ACC112 (cell line): ENCODE measurements around the gene RNF214.
"Not testable (repeated sequence)": the region's sequence is repeated elsewhere in the genome, so short reads cannot be mapped to it uniquely, and the experiment has no call there.

ENCODE experiments used
- H2AFZ ChIP-seq: fragments of 200-600 bp; sonication (generic); one replicate; pipeline ENCODE4 v1.6.0; 2017; ENCODE audit warnings: antibody characterized with exemption, low read length; ENCODE audit not compliant: unreplicated experiment
- H3K27ac ChIP-seq: fragments of 200-600 bp; sonication (generic); 2 replicates; pipeline ENCODE4 v1.5.1; 2014; ENCODE audit warnings: low read depth, mild to moderate bottlenecking, antibody characterized with exemption, low read length, moderate library complexity
- H3K27me3 ChIP-seq: fragments of 200-600 bp; sonication (generic); 2 replicates; pipeline ENCODE4 v1.6.1; 2014; ENCODE audit warnings: mild to moderate bottlenecking, antibody characterized with exemption, low read length, moderate library complexity, mixed read lengths; ENCODE audit not compliant: insufficient read depth
- H3K36me3 ChIP-seq: fragments of 200-600 bp; sonication (generic); 2 replicates; pipeline ENCODE4 v1.6.1; 2016; ENCODE audit warnings: mild to moderate bottlenecking, antibody characterized with exemption, low read length, moderate library complexity, mixed read lengths; ENCODE audit not compliant: insufficient read depth
- H3K4me1 ChIP-seq: fragments of 200-600 bp; sonication (generic); one replicate; pipeline ENCODE4 v1.6.1; 2016; ENCODE audit warnings: low read length, mixed read lengths; ENCODE audit not compliant: insufficient read depth, unreplicated experiment, control insufficient read depth
- H3K4me3 ChIP-seq: fragments of 200-600 bp; sonication (generic); 2 replicates; pipeline ENCODE4 v1.5.1; 2014; ENCODE audit warnings: mild to moderate bottlenecking, low read depth, low read length
- H3K79me2 ChIP-seq: fragments of 200-600 bp; sonication (generic); one replicate; pipeline ENCODE4 v1.6.0; 2016; ENCODE audit warnings: low read length; ENCODE audit not compliant: control insufficient read depth, unreplicated experiment, insufficient read depth

RNF214 gene

GRCh38 chr11:117232092-117232878 is at the start of gene RNF214:
TSS of gene RNF214 (plus strand) at chr11:117232671. CDS start at chr11:117234273, 1,602 bp downstream.
- H3K27ac ChIP-seq, result peak within 1 kb of the TSS; percentile 62

DNA sequence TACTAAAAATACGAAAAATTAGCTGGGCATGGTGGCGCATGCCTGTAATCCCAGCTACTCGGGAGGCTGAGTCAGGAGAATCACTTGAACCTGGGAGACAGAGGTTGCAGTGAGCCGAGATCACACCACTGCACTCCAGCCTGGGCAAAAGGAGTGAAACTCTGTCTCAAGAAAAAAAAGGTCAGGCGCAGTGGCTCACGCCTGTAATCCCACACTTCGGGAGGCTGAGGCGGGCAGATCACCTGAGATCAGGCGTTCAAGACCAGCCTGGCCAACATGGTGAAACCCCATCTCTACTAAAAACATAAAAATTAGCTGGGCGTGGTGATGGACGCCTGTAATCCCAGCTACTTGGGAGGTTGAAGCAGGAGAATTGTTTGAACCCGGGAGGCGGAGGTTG is 49.3 kb upstream of the RNF214 start:
- not testable (repeated sequence) for H3K27me3 ChIP-seq, H3K4me3 ChIP-seq, H3K27ac ChIP-seq, H3K36me3 ChIP-seq, H2AFZ ChIP-seq
- peaks cover 11% of the 10 kb centered on the region for H3K79me2 ChIP-seq
- H3K4me1 ChIP-seq, result peaks cover 18% of the 10 kb centered on the region

More at GRCh38 chr11:117232092-117232878, at the start of gene RNF214:
- Histone ChIP-seq H3K4me3 (peak within 1 kb of the TSS; percentile 92), H2AFZ (peak within 1 kb of the TSS; percentile 86), H3K36me3 (no peaks in the 10 kb centered on the region), H3K79me2 (peaks cover 49% of the 10 kb centered on the region), H3K27me3 (no peaks in the 10 kb centered on the region), H3K4me1 (peaks cover 22% of the 10 kb centered on the region)

- Histone ChIP-seq H3K27me3 (no peaks in the 10 kb centered on the region), H3K27ac (no peak overlapping the region), H3K79me2 (peaks cover 11% of the 10 kb centered on the region), H3K4me1 (peaks cover 17% of the 10 kb centered on the region), H2AFZ (no peak overlapping the region), H3K4me3 (no peak overlapping the region), H3K36me3 (no peaks in the 10 kb centered on the region)
Measured at GRCh38 chr11:117183724-117184349, 48.6 kb upstream of the RNF214 start.

GRCh38 chr11:117185736-117186430 is 46.6 kb upstream of the RNF214 start:
- H3K4me1 ChIP-seq, result peaks cover 3% of the 10 kb centered on the region
- H3K36me3 ChIP-seq, result no peaks in the 10 kb centered on the region
- no peaks in the 10 kb centered on the region for H3K79me2 ChIP-seq
- no peak overlapping the region for H2AFZ ChIP-seq
- H3K27ac ChIP-seq, result no peak overlapping the region
- H3K27me3 ChIP-seq, result no peaks in the 10 kb centered on the region
- no peak overlapping the region for H3K4me3 ChIP-seq

DNA sequence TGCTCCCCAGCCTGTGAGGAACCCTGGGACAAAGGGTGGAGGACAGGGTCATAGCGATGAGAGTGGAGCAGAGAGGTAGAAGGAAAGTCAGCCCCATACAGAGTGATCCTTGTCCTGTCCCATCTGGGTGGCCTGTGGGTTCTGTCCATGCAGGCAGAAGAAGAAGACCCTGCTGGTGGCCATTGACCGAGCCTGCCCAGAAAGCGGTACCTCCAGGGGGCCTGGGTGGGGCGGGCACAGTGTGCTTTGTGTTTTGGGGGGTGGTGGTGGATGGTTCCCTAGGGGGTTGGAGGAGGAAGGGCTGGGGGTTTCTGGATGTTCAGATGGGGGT is 46.1 kb upstream of the RNF214 start:
- no peak overlapping the region for H3K27ac ChIP-seq
- no peaks in the 10 kb centered on the region for H3K36me3 ChIP-seq
- H3K4me1 ChIP-seq, result no peaks in the 10 kb centered on the region

GRCh38 chr11:117187007-117187406 is 45.5 kb upstream of the RNF214 start:
- H2AFZ ChIP-seq, result no peak overlapping the region

More for the DNA sequence above, 46.1 kb upstream of the RNF214 start:
- no peaks in the 10 kb centered on the region for H3K79me2 ChIP-seq
- H3K4me3 ChIP-seq, result no peak overlapping the region
- H3K27me3 ChIP-seq, result no peaks in the 10 kb centered on the region
- H2AFZ ChIP-seq, result no peak overlapping the region

DNA sequence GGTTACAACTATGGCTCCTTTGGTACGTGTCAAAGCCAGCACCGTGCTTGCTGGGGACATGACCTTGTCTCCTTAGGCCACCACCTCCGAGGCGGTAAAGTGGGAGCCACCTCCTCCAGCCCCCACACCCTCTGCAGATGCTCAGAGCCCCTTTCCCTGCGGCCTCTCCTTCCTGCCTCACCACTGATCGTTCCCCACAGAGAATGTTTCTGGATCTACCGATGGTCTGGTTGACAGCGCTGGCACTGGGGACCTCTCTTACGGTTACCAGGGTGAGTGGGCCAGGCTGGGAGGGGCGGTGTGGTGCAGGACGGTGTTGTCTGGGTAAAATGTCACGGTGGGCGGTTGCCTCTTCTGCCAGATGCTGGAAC is 45.1 kb upstream of the RNF214 start:
- Histone ChIP-seq H3K36me3 (no peaks in the 10 kb centered on the region), H3K4me1 (no peaks in the 10 kb centered on the region), H2AFZ (no peak overlapping the region), H3K79me2 (no peaks in the 10 kb centered on the region), H3K4me3 (no peak overlapping the region), H3K27ac (no peak overlapping the region), H3K27me3 (no peaks in the 10 kb centered on the region)

More at GRCh38 chr11:117187007-117187406, 45.5 kb upstream of the RNF214 start:
- H3K27me3 ChIP-seq, result no peaks in the 10 kb centered on the region
- no peaks in the 10 kb centered on the region for H3K36me3 ChIP-seq
- no peaks in the 10 kb centered on the region for H3K79me2 ChIP-seq
- no peaks in the 10 kb centered on the region for H3K4me1 ChIP-seq
- no peak overlapping the region for H3K27ac ChIP-seq
- H3K4me3 ChIP-seq, result no peak overlapping the region

DNA sequence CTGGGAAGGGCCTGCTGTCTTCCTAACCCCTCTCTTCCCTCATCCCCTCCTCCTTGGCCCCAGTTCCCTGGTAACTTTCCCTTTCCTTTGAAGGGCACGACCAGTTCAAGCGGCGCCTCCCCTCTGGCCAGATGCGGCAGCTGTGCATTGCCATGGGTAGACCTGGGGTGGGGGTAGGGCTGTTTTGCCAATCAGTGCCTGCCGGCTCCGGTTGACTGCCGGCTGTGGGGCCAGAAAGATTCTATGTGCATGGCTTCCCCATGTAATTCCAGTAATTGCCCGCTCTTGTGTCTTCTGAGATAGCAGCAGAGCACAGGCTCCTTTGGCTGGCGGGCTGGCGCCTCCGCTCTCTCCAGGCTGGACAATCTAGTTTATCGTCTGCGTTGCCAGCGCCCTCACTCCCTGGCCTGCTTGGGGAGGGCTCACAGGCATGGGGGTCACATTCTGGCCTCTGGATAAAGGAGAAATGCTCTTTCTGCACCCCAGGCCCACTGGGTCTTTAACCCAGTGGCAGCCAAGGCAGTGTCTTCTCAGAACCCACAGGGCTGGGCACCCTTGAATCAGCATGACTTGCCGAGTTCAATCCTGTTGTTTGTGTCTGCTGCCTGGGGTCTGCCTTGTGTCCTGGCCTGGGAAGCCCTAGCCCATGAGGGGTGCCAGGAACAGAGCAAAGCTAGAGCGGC is 44.5 kb upstream of the RNF214 start:
- no peaks in the 10 kb centered on the region for H3K27me3 ChIP-seq
- no peaks in the 10 kb centered on the region for H3K4me1 ChIP-seq
- no peaks in the 10 kb centered on the region for H3K36me3 ChIP-seq
- H3K4me3 ChIP-seq, result no peak overlapping the region
- no peak overlapping the region for H2AFZ ChIP-seq
- H3K79me2 ChIP-seq, result no peaks in the 10 kb centered on the region
- no peak overlapping the region for H3K27ac ChIP-seq

DNA sequence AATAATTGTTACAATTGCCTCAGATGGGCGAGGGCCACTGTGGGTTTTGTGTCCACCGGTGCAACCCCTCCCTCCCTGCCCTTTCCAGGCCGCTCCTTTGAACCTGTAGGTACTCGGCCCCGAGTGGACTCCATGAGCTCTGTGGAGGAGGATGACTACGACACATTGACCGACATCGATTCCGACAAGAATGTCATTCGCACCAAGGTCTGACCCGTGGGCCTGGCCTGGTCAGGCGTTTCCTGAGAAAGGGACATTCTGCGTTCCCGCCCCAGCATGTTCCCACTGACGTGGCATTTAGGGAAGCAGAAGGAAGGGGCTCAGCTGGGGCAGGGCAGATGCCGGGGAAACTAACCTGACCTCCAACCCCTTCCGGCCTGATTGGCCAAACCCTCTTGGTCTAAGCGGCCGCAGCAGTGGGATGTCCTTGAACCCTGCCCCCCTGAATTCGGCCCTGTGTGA is 43.8 kb upstream of the RNF214 start:
- H3K27ac ChIP-seq, result no peak overlapping the region
- H3K4me1 ChIP-seq, result no peaks in the 10 kb centered on the region
- H2AFZ ChIP-seq, result no peak overlapping the region
- no peaks in the 10 kb centered on the region for H3K27me3 ChIP-seq
- H3K4me3 ChIP-seq, result no peak overlapping the region
- H3K79me2 ChIP-seq, result no peaks in the 10 kb centered on the region
- no peaks in the 10 kb centered on the region for H3K36me3 ChIP-seq

DNA sequence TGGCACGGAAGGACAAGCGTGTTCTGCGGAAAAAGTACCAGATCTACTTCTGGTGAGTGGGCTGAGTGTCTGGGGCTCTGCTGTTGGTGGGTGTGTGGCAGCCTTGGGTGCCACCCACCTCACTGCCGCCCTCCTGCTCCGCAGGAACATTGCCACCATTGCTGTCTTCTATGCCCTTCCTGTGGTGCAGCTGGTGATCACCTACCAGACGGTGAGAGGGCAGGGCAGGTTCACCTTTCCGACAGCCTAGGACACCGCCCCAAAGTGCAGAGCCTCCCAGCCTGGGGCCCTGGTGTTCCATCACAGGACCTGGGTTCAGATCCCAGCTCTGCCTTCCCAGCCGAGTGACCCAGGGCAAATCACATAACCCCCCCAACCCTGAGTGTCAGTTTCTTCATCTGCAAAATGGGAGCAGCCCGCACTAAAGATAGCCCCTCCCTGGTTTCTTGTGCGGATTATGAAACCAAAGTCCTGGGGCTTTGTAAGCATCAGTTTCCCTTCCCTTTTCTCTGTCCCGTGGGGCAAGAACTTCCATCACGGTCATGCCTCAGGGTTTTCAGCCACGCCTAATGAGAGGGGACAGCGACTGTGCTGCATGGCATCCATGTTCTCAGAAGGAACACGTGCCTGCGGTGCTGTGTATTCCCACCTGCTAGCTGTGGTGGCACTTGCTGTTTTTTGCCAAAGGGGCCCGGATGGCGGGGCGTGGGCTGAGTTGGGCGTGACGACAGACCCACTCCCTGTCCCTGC is 43.1 kb upstream of the RNF214 start:
- H3K79me2 ChIP-seq, result no peaks in the 10 kb centered on the region
- no peak overlapping the region for H2AFZ ChIP-seq
- H3K27ac ChIP-seq, result no peak overlapping the region
- H3K4me3 ChIP-seq, result no peak overlapping the region
- H3K36me3 ChIP-seq, result no peaks in the 10 kb centered on the region
- no peaks in the 10 kb centered on the region for H3K27me3 ChIP-seq
- no peaks in the 10 kb centered on the region for H3K4me1 ChIP-seq
